SJCRH30 (cell line): ENCODE data around the gene GP1BA. TPM values are rescaled to one million over a fixed set of nuclear protein-coding genes. Genes with fewer than 3 reads are reported as not detected.

ENCODE experiments used
- DNase-seq, 2 experiments: peaks; one replicate each; pipeline ENCODE4 v3.0.0-alpha.2; 2015 to 2020
- H3K27ac ChIP-seq: fragments of 250-450 bp; sonication (Bioruptor Pico); 2 replicates; pipeline ENCODE4 v1.5.1; 2020; ENCODE audit warnings: mild to moderate bottlenecking, moderate library complexity
- H3K27me3 ChIP-seq: fragments of 250-450 bp; sonication (Bioruptor Pico); 2 replicates; pipeline ENCODE4 v1.5.1; 2020; ENCODE audit warnings: mild to moderate bottlenecking, moderate library complexity
- H3K36me3 ChIP-seq: fragments of 250-450 bp; sonication (Bioruptor Pico); 2 replicates; pipeline ENCODE4 v1.5.1; 2020; ENCODE audit warnings: mild to moderate bottlenecking, moderate library complexity
- H3K4me1 ChIP-seq: fragments of 250-450 bp; sonication (Bioruptor Pico); 2 replicates; pipeline ENCODE4 v1.5.1; 2020; ENCODE audit warnings: mild to moderate bottlenecking, moderate library complexity
- H3K4me3 ChIP-seq: fragments of 250-450 bp; sonication (Bioruptor Pico); 2 replicates; pipeline ENCODE4 v1.5.1; 2020; ENCODE audit warnings: mild to moderate bottlenecking, moderate library complexity
- H3K9me3 ChIP-seq: fragments of 250-450 bp; sonication (Bioruptor Pico); replicated peaks from 2 replicates; pipeline ENCODE4 v1.5.1; 2020; ENCODE audit warnings: mild to moderate bottlenecking, moderate library complexity
- total RNA-seq: library from RNA; depleted of rRNA; stranded (reverse); fragments of >200 nt; shearing (Covaris generic); gene quantifications from 2 replicates; pipeline ENCODE4 v1.2.3, GENCODE V29; 2014

Gene GP1BA
- total RNA-seq, 1 experiment from 2014 or later, result not detected

- Histone ChIP-seq H3K4me1 (no peaks in the 10 kb centered on the region), H3K4me3 (peak within 1 kb of the TSS; percentile 75), H3K9me3 (no peaks in the 10 kb centered on the region), H3K36me3 (no peaks in the 10 kb centered on the region), H3K27me3 (no peaks in the 10 kb centered on the region), H3K27ac (peak within 1 kb of the TSS; percentile 83)
- peak; percentile 87 to 93 for DNase-seq
Measured at GRCh38 chr17:4967539-4968485, 35.7 kb downstream of the GP1BA start, which contains the start of gene SPAG7. Gene SPAG7, minus strand, starts transcription at chr17:4967817. Its CDS starts 13 bp downstream, at chr17:4967804.

- Histone ChIP-seq H3K36me3 (no peaks in the 10 kb centered on the region), H3K27me3 (no peaks in the 10 kb centered on the region)
Measured at GRCh38 chr17:4968486-4969046, 36.5 kb downstream of the GP1BA start.

GRCh38 chr17:4969047-4969550 is 37.0 kb downstream of the GP1BA start:
- no peak for DNase-seq

More at GRCh38 chr17:4968486-4969046, 36.5 kb downstream of the GP1BA start:
- H3K27ac ChIP-seq, result peak overlapping the region; percentile 83
- H3K9me3 ChIP-seq, result no peaks in the 10 kb centered on the region
- DNase-seq, result no peak
- no peaks in the 10 kb centered on the region for H3K4me1 ChIP-seq
- H3K4me3 ChIP-seq, result peak overlapping the region; percentile 75

GRCh38 chr17:4969551-4970173 is 37.6 kb downstream of the GP1BA start:
- Histone ChIP-seq H3K4me1 (no peaks in the 10 kb centered on the region), H3K4me3 (no peak overlapping the region; the same call in 1 of the 2 replicates), H3K27ac (no peak overlapping the region), H3K9me3 (no peaks in the 10 kb centered on the region), H3K27me3 (no peaks in the 10 kb centered on the region), H3K36me3 (no peaks in the 10 kb centered on the region)
- no peak for DNase-seq

More at GRCh38 chr17:4969047-4969550, 37.0 kb downstream of the GP1BA start:
- no peaks in the 10 kb centered on the region for H3K4me1 ChIP-seq
- H3K36me3 ChIP-seq, result no peaks in the 10 kb centered on the region
- H3K9me3 ChIP-seq, result no peaks in the 10 kb centered on the region
- H3K27me3 ChIP-seq, result no peaks in the 10 kb centered on the region
- H3K4me3 ChIP-seq, result peak overlapping the region; percentile 75
- 0 out of 2 replicates have a peak overlapping the region, but pooled peaks have one; percentile 7 for H3K27ac ChIP-seq

GRCh38 chr17:4970273-4970672 is 38.2 kb downstream of the GP1BA start:
- Histone ChIP-seq H3K4me1 (no peaks in the 10 kb centered on the region), H3K27me3 (no peaks in the 10 kb centered on the region), H3K4me3 (no peak overlapping the region), H3K9me3 (no peaks in the 10 kb centered on the region), H3K36me3 (no peaks in the 10 kb centered on the region), H3K27ac (no peak overlapping the region)
- no peak for DNase-seq

- DNase-seq, result no peak
- H3K4me1 ChIP-seq, result no peaks in the 10 kb centered on the region
- H3K4me3 ChIP-seq, result no peak overlapping the region
- no peak overlapping the region for H3K27ac ChIP-seq
- H3K9me3 ChIP-seq, result no peaks in the 10 kb centered on the region
- no peaks in the 10 kb centered on the region for H3K27me3 ChIP-seq
- no peaks in the 10 kb centered on the region for H3K36me3 ChIP-seq
Measured at GRCh38 chr17:4971826-4972225, 39.7 kb downstream of the GP1BA start.

- Histone ChIP-seq H3K36me3 (no peaks in the 10 kb centered on the region), H3K4me1 (no peaks in the 10 kb centered on the region), H3K4me3 (no peak overlapping the region), H3K27ac (no peak overlapping the region), H3K9me3 (no peaks in the 10 kb centered on the region), H3K27me3 (no peaks in the 10 kb centered on the region)
- no peak for DNase-seq
Measured at GRCh38 chr17:4972322-4972721, 40.2 kb downstream of the GP1BA start.

GRCh38 chr17:4972752-4973151 is 40.7 kb downstream of the GP1BA start:
- Histone ChIP-seq H3K27me3 (no peaks in the 10 kb centered on the region), H3K4me3 (no peak overlapping the region), H3K27ac (no peak overlapping the region), H3K9me3 (no peaks in the 10 kb centered on the region), H3K36me3 (no peaks in the 10 kb centered on the region), H3K4me1 (no peaks in the 10 kb centered on the region)
- no peak for DNase-seq

- H3K4me3 ChIP-seq, result no peak overlapping the region
- no peak overlapping the region for H3K27ac ChIP-seq
- H3K27me3 ChIP-seq, result no peaks in the 10 kb centered on the region
- H3K36me3 ChIP-seq, result no peaks in the 10 kb centered on the region
- DNase-seq, result no peak
- H3K9me3 ChIP-seq, result no peaks in the 10 kb centered on the region
- no peaks in the 10 kb centered on the region for H3K4me1 ChIP-seq
Measured at GRCh38 chr17:4973256-4974114, 41.4 kb downstream of the GP1BA start.

- Histone ChIP-seq H3K27me3 (no peaks in the 10 kb centered on the region), H3K36me3 (no peaks in the 10 kb centered on the region), H3K27ac (no peak overlapping the region), H3K4me1 (no peaks in the 10 kb centered on the region), H3K9me3 (no peaks in the 10 kb centered on the region), H3K4me3 (no peak overlapping the region)
- no peak for DNase-seq
Measured at GRCh38 chr17:4974115-4974670, 42.1 kb downstream of the GP1BA start.

GRCh38 chr17:4978726-4979125 is 46.6 kb downstream of the GP1BA start:
- Histone ChIP-seq H3K27me3 (no peaks in the 10 kb centered on the region), H3K4me1 (no peaks in the 10 kb centered on the region), H3K4me3 (no peak overlapping the region), H3K36me3 (no peaks in the 10 kb centered on the region), H3K27ac (no peak overlapping the region), H3K9me3 (no peaks in the 10 kb centered on the region)
- DNase-seq, result no peak

GRCh38 chr17:4980644-4981216 is 48.7 kb downstream of the GP1BA start:
- Histone ChIP-seq H3K27ac (no peak overlapping the region), H3K36me3 (no peaks in the 10 kb centered on the region)
- DNase-seq, result peak; percentile 34 to 72

GRCh38 chr17:4982305-4982704 is 50.2 kb downstream of the GP1BA start:
- Histone ChIP-seq H3K27me3 (no peaks in the 10 kb centered on the region), H3K36me3 (no peaks in the 10 kb centered on the region)

More at GRCh38 chr17:4980644-4981216, 48.7 kb downstream of the GP1BA start:
- no peaks in the 10 kb centered on the region for H3K9me3 ChIP-seq
- no peak overlapping the region for H3K4me3 ChIP-seq
- H3K27me3 ChIP-seq, result no peaks in the 10 kb centered on the region
- H3K4me1 ChIP-seq, result no peaks in the 10 kb centered on the region

More at GRCh38 chr17:4982305-4982704, 50.2 kb downstream of the GP1BA start:
- H3K4me1 ChIP-seq, result no peaks in the 10 kb centered on the region
- no peak for DNase-seq
- no peak overlapping the region for H3K4me3 ChIP-seq
- H3K27ac ChIP-seq, result no peak overlapping the region
- H3K9me3 ChIP-seq, result no peaks in the 10 kb centered on the region
